OCI-LY1 (cell line): Measurements from ENCODE around the gene RLN3.

Experiments used
- H2AFZ ChIP-seq: fragments of 200-600 bp; sonication (generic), shearing (Covaris generic); 2 replicates; pipeline ENCODE4 v1.6.0; 2014; ENCODE audit warnings: antibody characterized with exemption, mild to moderate bottlenecking, low read length
- H3F3A ChIP-seq: fragments of 200-600 bp; sonication (generic), shearing (Covaris generic); 2 replicates; pipeline ENCODE4 v1.6.0; 2014; ENCODE audit warnings: mild to moderate bottlenecking, antibody characterized with exemption, low read length, moderate library complexity; ENCODE audit not compliant: insufficient read depth
- H3K27ac ChIP-seq: fragments of 200-600 bp; sonication (generic); 2 replicates; pipeline ENCODE4 v1.5.1; 2014; ENCODE audit warnings: low read length, mixed run types, mild to moderate bottlenecking, low read depth; ENCODE audit not compliant: poor library complexity, severe bottlenecking
- H3K27me3 ChIP-seq: fragments of 200-600 bp; sonication (generic); 2 replicates; pipeline ENCODE4 v1.6.0; 2014; ENCODE audit warnings: antibody characterized with exemption, mild to moderate bottlenecking, low read length, moderate library complexity; ENCODE audit not compliant: insufficient read depth
- H3K36me3 ChIP-seq: fragments of 200-600 bp; sonication (generic); 2 replicates; pipeline ENCODE4 v1.6.1; 2014; ENCODE audit warnings: mild to moderate bottlenecking, antibody characterized with exemption, low read length, moderate library complexity, mixed read lengths; ENCODE audit not compliant: insufficient read depth
- H3K4me1 ChIP-seq: fragments of 200-600 bp; sonication (generic); 2 replicates; pipeline ENCODE4 v1.5.1; 2014; ENCODE audit warnings: mild to moderate bottlenecking, low read length, moderate library complexity; ENCODE audit not compliant: insufficient read depth, severe bottlenecking
- H3K4me2 ChIP-seq: fragments of 200-600 bp; sonication (generic), shearing (Covaris generic); 2 replicates; pipeline ENCODE4 v1.6.1; 2014; ENCODE audit warnings: low read length
- H3K4me3 ChIP-seq: fragments of 200-600 bp; sonication (generic); 2 replicates; pipeline ENCODE4 v1.5.1; 2014; ENCODE audit warnings: low read length, low read depth, mild to moderate bottlenecking, mixed read lengths; ENCODE audit not compliant: poor library complexity, severe bottlenecking
- H3K79me2 ChIP-seq: fragments of 200-600 bp; shearing (Covaris generic); 2 replicates; pipeline ENCODE4 v1.6.1; 2016; ENCODE audit warnings: mixed run types, low read length, mixed read lengths; ENCODE audit not compliant: insufficient read depth
- H3K9ac ChIP-seq: fragments of 200-600 bp; sonication (generic), shearing (Covaris generic); 2 replicates; pipeline ENCODE4 v1.6.1; 2014; ENCODE audit warnings: mild to moderate bottlenecking, low read length, mixed read lengths
- H3K9me2 ChIP-seq: fragments of 200-600 bp; sonication (generic), shearing (Covaris generic); 2 replicates; pipeline ENCODE4 v1.6.1; 2014; ENCODE audit warnings: low read depth, mild to moderate bottlenecking, low read length, mixed read lengths
- H3K9me3 ChIP-seq: fragments of 200-600 bp; shearing (Covaris generic); 2 replicates; pipeline ENCODE4 v1.6.1; 2014; ENCODE audit warnings: low read length, mixed read lengths
- H4K20me1 ChIP-seq: fragments of 200-600 bp; sonication (generic), shearing (Covaris generic); 2 replicates; pipeline ENCODE4 v1.6.0; 2016; ENCODE audit warnings: mild to moderate bottlenecking, low read length; ENCODE audit not compliant: insufficient read depth
- CTCF ChIP-seq: fragments of 200-600 bp; sonication (generic), shearing (Covaris generic); IDR thresholded peaks from 2 replicates; pipeline ENCODE4 v1.5.1; 2017; ENCODE audit warnings: mild to moderate bottlenecking, antibody characterized with exemption, low read length, moderate library complexity, mixed read lengths
- EZH2 ChIP-seq: fragments of 200-600 bp; sonication (generic), shearing (Covaris generic); IDR thresholded peaks from 2 replicates; pipeline ENCODE4 v1.8.0; 2017; ENCODE audit warnings: borderline replicate concordance, mixed run types, mild to moderate bottlenecking, antibody characterized with exemption, low read length, moderate library complexity, mixed read lengths

RLN3 gene

DNA sequence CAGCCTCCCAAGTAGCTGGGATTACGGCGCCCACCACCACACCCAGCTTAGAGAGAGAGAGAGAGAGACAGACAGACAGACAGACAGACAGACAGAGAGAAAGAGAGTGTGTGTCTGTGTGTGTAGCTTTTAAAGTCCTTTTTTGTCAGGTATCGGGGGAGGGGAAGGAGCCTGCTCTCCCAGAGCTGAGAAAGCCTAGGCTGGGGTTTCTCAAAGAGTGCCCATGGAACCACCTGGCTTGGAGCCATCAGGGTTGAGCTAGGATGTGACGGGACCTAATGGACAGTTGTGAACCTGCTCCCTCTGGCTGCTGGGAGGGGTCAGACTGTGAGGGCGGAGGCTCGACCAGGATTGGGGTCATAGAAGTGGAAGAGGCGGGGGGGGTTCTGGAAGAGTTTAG lies 38.5 kb upstream of the RLN3 start:
- H3K36me3 ChIP-seq = no peaks in the 10 kb centered on the region; the same call in 1 of the 2 replicates
- H3K4me2 ChIP-seq = no peak overlapping the region
- no peaks in the 10 kb centered on the region for H3K79me2 ChIP-seq
- no peaks in the 10 kb centered on the region; the same call in 1 of the 2 replicates for H3F3A ChIP-seq
- H4K20me1 ChIP-seq = no peaks in the 10 kb centered on the region
- no peaks in the 10 kb centered on the region for H3K9me3 ChIP-seq
- H3K9me2 ChIP-seq = no peaks in the 10 kb centered on the region
- no peak overlapping the region for H3K9ac ChIP-seq
- H2AFZ ChIP-seq = no peak overlapping the region
- H3K4me3 ChIP-seq = no peak overlapping the region
- peaks cover 30% of the 10 kb centered on the region for H3K4me1 ChIP-seq
- no peak overlapping the region for H3K27ac ChIP-seq
- no peaks in the 10 kb centered on the region; the same call in 1 of the 2 replicates for H3K27me3 ChIP-seq
- TF ChIP-seq EZH2 (no peak), CTCF (no peak)

DNA sequence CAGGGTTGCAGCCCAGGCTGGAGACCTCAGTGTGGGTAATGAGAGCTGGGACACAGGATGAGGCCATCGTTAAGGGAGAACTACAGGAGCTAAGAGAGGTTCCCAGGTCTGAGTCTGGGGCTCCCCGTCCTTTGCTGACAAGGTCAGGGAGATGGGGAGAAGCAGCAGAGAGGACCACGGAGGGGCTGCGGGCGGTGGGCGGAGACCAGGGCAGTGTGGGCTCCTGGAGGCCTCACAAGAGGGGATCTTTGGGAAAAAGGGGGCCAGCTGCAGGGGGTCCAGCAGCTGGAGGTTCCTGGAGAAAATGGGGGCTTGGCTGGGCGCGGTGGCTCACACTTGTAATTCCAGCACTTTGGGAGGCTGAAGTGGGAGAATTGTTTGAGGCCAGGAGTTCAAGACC lies 37.9 kb upstream of the RLN3 start:
- H3K4me2 ChIP-seq = no peak overlapping the region
- H2AFZ ChIP-seq = no peak overlapping the region
- H3K27me3 ChIP-seq = no peaks in the 10 kb centered on the region
- no peaks in the 10 kb centered on the region for H3K79me2 ChIP-seq
- H4K20me1 ChIP-seq = no peaks in the 10 kb centered on the region
- TF ChIP-seq CTCF (no peak), EZH2 (no peak)
- no peaks in the 10 kb centered on the region for H3K9me2 ChIP-seq
- no peak overlapping the region for H3K4me3 ChIP-seq
- H3K4me1 ChIP-seq = peaks cover 28% of the 10 kb centered on the region
- H3K36me3 ChIP-seq = no peaks in the 10 kb centered on the region; the same call in 1 of the 2 replicates
- no peak overlapping the region for H3K9ac ChIP-seq
- no peaks in the 10 kb centered on the region; the same call in 1 of the 2 replicates for H3F3A ChIP-seq
- no peaks in the 10 kb centered on the region for H3K9me3 ChIP-seq
- H3K27ac ChIP-seq = no peak overlapping the region

DNA sequence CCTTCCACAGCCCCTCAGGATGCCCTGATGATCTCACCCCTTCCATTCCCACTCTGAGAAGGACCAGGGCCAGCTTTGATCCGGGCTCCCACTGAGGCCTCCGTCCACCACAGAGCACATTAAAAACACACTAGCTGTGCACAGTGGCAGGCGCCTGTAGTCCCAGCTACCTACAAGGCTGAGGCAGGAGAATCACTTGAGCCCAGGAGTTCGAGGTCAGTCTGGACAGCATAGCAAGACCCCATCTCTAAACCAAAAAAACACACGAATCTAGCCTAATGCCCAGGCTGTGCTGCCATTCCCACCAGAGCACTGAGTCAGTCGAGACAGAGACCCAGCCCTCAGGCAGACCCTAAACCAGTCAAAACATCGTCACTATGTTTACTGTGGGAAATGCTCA lies 35.9 kb upstream of the RLN3 start:
- Histone ChIP-seq H3K27me3 (no peaks in the 10 kb centered on the region), H3K36me3 (no peaks in the 10 kb centered on the region; the same call in 1 of the 2 replicates), H4K20me1 (no peaks in the 10 kb centered on the region), H3K9me3 (no peaks in the 10 kb centered on the region), H3K27ac (no peak overlapping the region), H3K79me2 (no peaks in the 10 kb centered on the region), H3K9ac (no peak overlapping the region), H3K4me3 (no peak overlapping the region), H3F3A (no peaks in the 10 kb centered on the region), H2AFZ (no peak overlapping the region), H3K9me2 (no peaks in the 10 kb centered on the region), H3K4me2 (no peak overlapping the region), H3K4me1 (peaks cover 9% of the 10 kb centered on the region)
- TF ChIP-seq EZH2 (no peak), CTCF (no peak)
